ENCODE results near the gene GPR21. TPM values are rescaled to one million over a fixed set of nuclear protein-coding genes. Genes with fewer than 3 reads are reported as not detected.

GPR21 gene
- total RNA-seq, 1 donor from 2014 or later: 0.46 TPM

GRCh38 chr9:123081824-123082223, 48.4 kb downstream of the GPR21 start:
- peaks cover 22% of the 10 kb centered on the region for H3K4me1 Mint-ChIP-seq (ENCODE audit: unreplicated experiment)
- peaks cover 24% of the 10 kb centered on the region for H3K36me3 Mint-ChIP-seq
- peak overlapping the region; percentile 37 for H3K27ac Mint-ChIP-seq
- H3K4me3 Mint-ChIP-seq: no peak overlapping the region
- H3K9me3 Mint-ChIP-seq: no peaks in the 10 kb centered on the region
- TF ChIP-seq, protein P1, sequence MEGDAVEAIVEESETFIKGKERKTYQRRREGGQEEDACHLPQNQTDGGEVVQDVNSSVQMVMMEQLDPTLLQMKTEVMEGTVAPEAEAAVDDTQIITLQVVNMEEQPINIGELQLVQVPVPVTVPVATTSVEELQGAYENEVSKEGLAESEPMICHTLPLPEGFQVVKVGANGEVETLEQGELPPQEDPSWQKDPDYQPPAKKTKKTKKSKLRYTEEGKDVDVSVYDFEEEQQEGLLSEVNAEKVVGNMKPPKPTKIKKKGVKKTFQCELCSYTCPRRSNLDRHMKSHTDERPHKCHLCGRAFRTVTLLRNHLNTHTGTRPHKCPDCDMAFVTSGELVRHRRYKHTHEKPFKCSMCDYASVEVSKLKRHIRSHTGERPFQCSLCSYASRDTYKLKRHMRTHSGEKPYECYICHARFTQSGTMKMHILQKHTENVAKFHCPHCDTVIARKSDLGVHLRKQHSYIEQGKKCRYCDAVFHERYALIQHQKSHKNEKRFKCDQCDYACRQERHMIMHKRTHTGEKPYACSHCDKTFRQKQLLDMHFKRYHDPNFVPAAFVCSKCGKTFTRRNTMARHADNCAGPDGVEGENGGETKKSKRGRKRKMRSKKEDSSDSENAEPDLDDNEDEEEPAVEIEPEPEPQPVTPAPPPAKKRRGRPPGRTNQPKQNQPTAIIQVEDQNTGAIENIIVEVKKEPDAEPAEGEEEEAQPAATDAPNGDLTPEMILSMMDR (conservative IDR thresholded peaks at IDR 0.05): peak; percentile 82
- DNase-seq (ENCODE audit: extremely low spot score, unreplicated experiment): no peak
- no peaks in the 10 kb centered on the region for H3K27me3 Mint-ChIP-seq

DNA sequence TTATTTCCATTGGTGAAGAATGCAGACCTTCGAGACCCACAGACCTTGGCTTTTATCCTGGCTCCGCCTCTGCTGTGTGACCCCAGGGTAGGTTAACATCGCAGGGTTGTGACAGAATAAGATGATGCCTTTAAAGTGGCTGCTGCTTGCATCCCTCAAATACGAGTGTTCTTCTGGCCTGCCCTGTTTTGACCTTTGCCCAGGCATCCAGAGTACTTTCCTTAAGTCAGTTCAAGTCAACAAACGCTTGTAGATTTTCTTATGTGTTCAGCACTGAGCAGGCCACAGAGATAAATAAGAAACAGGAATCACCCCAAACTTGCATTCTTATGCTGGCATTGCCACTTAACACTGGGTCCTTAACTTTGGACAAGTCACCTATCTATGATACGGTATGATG, 50.2 kb downstream of the GPR21 start:
- TF ChIP-seq, protein P1 (conservative IDR thresholded peaks at IDR 0.05): no peak

DNA sequence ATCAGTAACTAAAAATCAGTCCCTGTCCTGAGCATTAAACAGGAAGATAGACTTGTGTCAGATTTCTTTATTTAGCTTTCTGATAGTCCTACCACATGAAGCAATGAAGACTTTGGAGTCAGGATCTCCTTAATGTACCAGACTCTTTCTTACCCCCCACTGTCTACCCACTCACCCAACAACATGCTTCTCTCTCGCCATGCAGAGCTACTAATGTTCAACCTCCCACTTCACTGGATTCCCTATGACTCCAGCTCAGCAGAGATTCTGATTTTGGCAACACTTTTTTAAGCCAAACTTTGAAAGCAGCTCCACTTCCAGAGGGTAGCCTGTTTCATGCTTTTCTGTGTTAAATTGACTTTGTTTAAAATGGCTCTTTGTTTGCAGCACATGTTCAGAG, 50.8 kb downstream of the GPR21 start:
- no peaks in the 10 kb centered on the region for H3K27me3 Mint-ChIP-seq
- H3K9me3 Mint-ChIP-seq: no peaks in the 10 kb centered on the region
- H3K4me3 Mint-ChIP-seq: no peak overlapping the region
- peaks cover 22% of the 10 kb centered on the region for H3K4me1 Mint-ChIP-seq (ENCODE audit: unreplicated experiment)
- no peak for DNase-seq (ENCODE audit: extremely low spot score, unreplicated experiment)
- no peak overlapping the region for H3K27ac Mint-ChIP-seq
- TF ChIP-seq, protein P1 (conservative IDR thresholded peaks at IDR 0.05): no peak
- peaks cover 26% of the 10 kb centered on the region for H3K36me3 Mint-ChIP-seq

More for the DNA sequence above, 50.2 kb downstream of the GPR21 start:
- DNase-seq (ENCODE audit: extremely low spot score, unreplicated experiment): no peak
- Mint-ChIP-seq H3K9me3 (no peaks in the 10 kb centered on the region), H3K4me1 (ENCODE audit: unreplicated experiment) (peaks cover 22% of the 10 kb centered on the region), H3K4me3 (no peak overlapping the region), H3K27ac (no peak overlapping the region), H3K36me3 (peaks cover 24% of the 10 kb centered on the region), H3K27me3 (no peaks in the 10 kb centered on the region)

Other genes with a start within 250 kb of the GPR21 start
- gene OR5C1, start 244.7 kb upstream of the GPR21 start, total RNA-seq (ENCODE audit: low replicate concordance): not detected in 2 replicates
- not detected in 2 replicates for gene OR1K1, start 233.5 kb upstream of the GPR21 start, total RNA-seq (ENCODE audit: low replicate concordance)
- gene PDCL, start 205.1 kb upstream of the GPR21 start, total RNA-seq (ENCODE audit: low replicate concordance): 18.5 and 21.3 TPM in 2 replicates
- gene RC3H2, start 128.3 kb upstream of the GPR21 start, total RNA-seq (ENCODE audit: low replicate concordance): 57.7 TPM in 2 replicates
- gene ZBTB6, start 120.3 kb upstream of the GPR21 start, total RNA-seq (ENCODE audit: low replicate concordance): 8.3 and 8.7 TPM in 2 replicates
- 7.0 and 11.3 TPM in 2 replicates for gene ZBTB26, start 102.2 kb upstream of the GPR21 start, total RNA-seq (ENCODE audit: low replicate concordance)
- gene RABGAP1, start 92.6 kb upstream of the GPR21 start, total RNA-seq (ENCODE audit: low replicate concordance): 68.4 and 72.7 TPM in 2 replicates
- gene STRBP, start 234.9 kb downstream of the GPR21 start, total RNA-seq (ENCODE audit: low replicate concordance): 51.1 and 56.7 TPM in 2 replicates